GM18499 (cell line): ENCODE measurements around the gene MRPS27.

Source experiments
- ATAC-seq: cut with Tn5 transposase; IDR thresholded peaks from one replicate; pipeline ENCODE4 v1.9.1; 2021; ENCODE audit warnings: moderate number of reproducible peaks; ENCODE audit not compliant: insufficient read depth, unreplicated experiment

The MRPS27 gene

GRCh38 chr5:72237879-72238278 is 82.2 kb downstream of the MRPS27 start:
- ATAC-seq: no peak

GRCh38 chr5:72237415-72237814 is 82.6 kb downstream of the MRPS27 start:
- ATAC-seq: no peak

- ATAC-seq: no peak
Measured at GRCh38 chr5:72235725-72236124, 84.3 kb downstream of the MRPS27 start.

- ATAC-seq: no peak
Measured at GRCh38 chr5:72234868-72235267, 85.2 kb downstream of the MRPS27 start.

GRCh38 chr5:72234265-72234700 is 85.8 kb downstream of the MRPS27 start:
- ATAC-seq: peak; percentile 76

GRCh38 chr5:72233835-72234234 is 86.2 kb downstream of the MRPS27 start:
- ATAC-seq: no peak

- ATAC-seq: no peak
Measured at GRCh38 chr5:72232838-72233237, 87.2 kb downstream of the MRPS27 start.

- ATAC-seq: no peak
Measured at GRCh38 chr5:72231991-72232703, 87.9 kb downstream of the MRPS27 start.

GRCh38 chr5:72228960-72229359 is 91.1 kb downstream of the MRPS27 start:
- no peak for ATAC-seq

- ATAC-seq: no peak
Measured at GRCh38 chr5:72226950-72227349, 93.1 kb downstream of the MRPS27 start.

GRCh38 chr5:72225741-72226140 is 94.3 kb downstream of the MRPS27 start:
- ATAC-seq: no peak

- no peak for ATAC-seq
Measured at GRCh38 chr5:72224946-72225463, 95.0 kb downstream of the MRPS27 start.

- no peak for ATAC-seq
Measured at GRCh38 chr5:72223371-72223770, 96.7 kb downstream of the MRPS27 start.

- ATAC-seq: no peak
Measured at GRCh38 chr5:72222521-72222920, 97.5 kb downstream of the MRPS27 start.

- no peak for ATAC-seq
Measured at GRCh38 chr5:72221541-72221940, 98.5 kb downstream of the MRPS27 start.

- ATAC-seq: no peak
Measured at GRCh38 chr5:72221099-72221498, 98.9 kb downstream of the MRPS27 start.

- no peak for ATAC-seq
Measured at GRCh38 chr5:72216756-72217155, 103.3 kb downstream of the MRPS27 start.

- no peak for ATAC-seq
Measured at GRCh38 chr5:72214168-72214567, 105.9 kb downstream of the MRPS27 start.

- ATAC-seq: no peak
Measured at GRCh38 chr5:72213482-72213881, 106.6 kb downstream of the MRPS27 start.

- ATAC-seq: no peak
Measured at GRCh38 chr5:72212171-72212570, 107.9 kb downstream of the MRPS27 start.

GRCh38 chr5:72210888-72211678 is 109.0 kb downstream of the MRPS27 start:
- ATAC-seq: no peak
